Stimulated activated CD8-positive, alpha-beta memory T cell treated with anti-CD3 and anti-CD28 coated beads, Interleukin-4, amount 100 ng/mL, for 1 hour (primary cell): ENCODE data around the gene OAS2.

ENCODE experiments used
- DNase-seq, 2 donors: peaks; one replicate each; pipeline ENCODE4 v3.0.0-alpha.2; 2020; ENCODE audit warnings: low read depth in 2 of 2, low spot score in 1 of 2

The OAS2 gene

GRCh38 chr12:113057565-113058485 is 79.5 kb downstream of the OAS2 start:
- no peak for DNase-seq

- DNase-seq = no peak
Observed at GRCh38 chr12:113058553-113058952, 80.2 kb downstream of the OAS2 start.

- DNase-seq = no peak
Observed at GRCh38 chr12:113059071-113059595, 80.8 kb downstream of the OAS2 start.

- DNase-seq = no peak
Observed at GRCh38 chr12:113060336-113060960, 82.1 kb downstream of the OAS2 start.

GRCh38 chr12:113061061-113061694 is 82.9 kb downstream of the OAS2 start:
- DNase-seq = no peak
